H1 (cell line): ENCODE measurements around the gene DNAH8. TPM values are rescaled to one million over a fixed set of nuclear protein-coding genes. Genes with fewer than 3 reads are reported as not detected.

Experiments used
- CTCF ChIA-PET: fragments of 300-600 bp; sonication (Branson Sonifier 250); formaldehyde crosslinking; loops from one replicate; lab custom pipeline; 2021; ENCODE audit not compliant: partially characterized antibody; lab: Charles Lee
- POLR2A ChIA-PET: fragments of 300-600 bp; sonication (Branson Sonifier 250); formaldehyde crosslinking; loops from one replicate; lab custom pipeline; 2021; ENCODE audit warnings: inconsistent platforms; ENCODE audit not compliant: partially characterized antibody; lab: Charles Lee
- DNase-seq, 2 experiments: peaks; one replicate each; pipeline versions ENCODE4 v3.0.0 to v3.0.0-alpha.2; 2010 to 2022; ENCODE audit warnings: low spot score in 2 of 2, low read depth in 1 of 2, mixed read lengths in 1 of 2
- FAIRE-seq: peaks from 2 replicates; lab custom pipeline; 2011; peaks lifted over from hg19 to GRCh38; lab: Jason Lieb, UNC
- H2AFZ ChIP-seq: 2 replicates; pipeline ENCODE4 v1.8.1; 2012; ENCODE audit warnings: low read length, inconsistent platforms
- H2AK5ac ChIP-seq: 2 replicates; pipeline ENCODE4 v1.6.1; 2013; ENCODE audit warnings: low read depth, low read length
- H2BK120ac ChIP-seq: replicated peaks from 2 replicates; pipeline ENCODE3; 2013; ENCODE audit warnings: low read depth, low read length, inconsistent platforms
- H2BK12ac ChIP-seq: 2 replicates; pipeline ENCODE4 v1.6.1; 2013; ENCODE audit warnings: low read depth, low read length
- H2BK15ac ChIP-seq: 2 replicates; pipeline ENCODE4 v1.6.1; 2013; ENCODE audit warnings: low read length
- H2BK20ac ChIP-seq: 2 replicates; pipeline ENCODE4 v1.6.1; 2013; ENCODE audit warnings: low read length
- H2BK5ac ChIP-seq: 2 replicates; pipeline ENCODE4 v1.6.1; 2013; ENCODE audit warnings: low read depth, low read length
- H3K14ac ChIP-seq: 2 replicates; pipeline ENCODE4 v1.6.1; 2013; ENCODE audit warnings: inconsistent platforms; ENCODE audit not compliant: insufficient read length
- H3K18ac ChIP-seq: 2 replicates; pipeline ENCODE4 v1.6.1; 2013; ENCODE audit warnings: low read length; ENCODE audit errors: extremely low read depth
- H3K23ac ChIP-seq: 2 replicates; pipeline ENCODE4 v1.6.1; 2013; ENCODE audit warnings: inconsistent platforms; ENCODE audit not compliant: insufficient read length
- H3K23me2 ChIP-seq: 2 replicates; pipeline ENCODE4 v1.6.1; 2013; ENCODE audit warnings: low read depth, low read length
- H3K27ac ChIP-seq: 2 replicates; pipeline ENCODE4 v1.6.1; 2011; ENCODE audit warnings: low read depth, low read length, inconsistent platforms
- H3K27me3 ChIP-seq, 4 experiments: replicated peaks in 1 of 4; 1 replicate in 1 of 4; 2 replicates in 3 of 4; pipeline versions ENCODE4 v1.6.1 to v1.8.1; 2011 to 2013; ENCODE audit warnings: low read length in 3 of 4, mild to moderate bottlenecking in 3 of 4, inconsistent platforms in 2 of 4, mixed read lengths in 2 of 4, moderate library complexity in 1 of 4; ENCODE audit not compliant: control insufficient read depth in 3 of 4, insufficient read depth in 3 of 4; ENCODE audit errors: extremely low read depth in 1 of 4
- H3K36me3 ChIP-seq, 4 experiments: 2 replicates each; pipeline versions ENCODE4 v1.6.1 to v1.8.1; 2011 to 2013; ENCODE audit warnings: mild to moderate bottlenecking in 4 of 4, low read length in 3 of 4, moderate library complexity in 2 of 4, control low read depth in 1 of 4, inconsistent platforms in 1 of 4; ENCODE audit not compliant: insufficient read depth in 4 of 4, control insufficient read depth in 2 of 4
- H3K4ac ChIP-seq: replicated peaks from 2 replicates; pipeline ENCODE3; 2013; ENCODE audit warnings: low read length, low read depth, mixed read lengths, inconsistent platforms; ENCODE audit not compliant: insufficient read length
- H3K4me1 ChIP-seq, 4 experiments: replicated peaks in 1 of 4; 1 replicate in 1 of 4; 2 replicates in 3 of 4; pipeline versions ENCODE4 v1.6.1 to v1.8.1; 2011 to 2013; ENCODE audit warnings: low read length in 3 of 4, inconsistent platforms in 2 of 4, mixed read lengths in 1 of 4; ENCODE audit not compliant: insufficient read depth in 4 of 4, control insufficient read depth in 3 of 4
- H3K4me2 ChIP-seq, 2 experiments: 2 replicates each; pipeline versions ENCODE4 v1.6.1 to v1.8.1; 2011 to 2013; ENCODE audit warnings: low read depth in 2 of 2, low read length in 2 of 2, control low read depth in 1 of 2, inconsistent platforms in 1 of 2, mild to moderate bottlenecking in 1 of 2; ENCODE audit not compliant: insufficient read depth in 1 of 2
- H3K4me3 ChIP-seq, 4 experiments: fragments of 200-600, 300-600 bp in 1 of 4; sonication (generic), shearing (Covaris generic), sonication (Bioruptor Twin) in 1 of 4; 2 replicates each; pipeline versions ENCODE4 v1.5.1 to v1.8.1; 2011 to 2016; ENCODE audit warnings: low read length in 4 of 4, low read depth in 3 of 4, control low read depth in 2 of 4, inconsistent platforms in 2 of 4, mild to moderate bottlenecking in 2 of 4, mixed read lengths in 1 of 4, moderate library complexity in 1 of 4; ENCODE audit not compliant: insufficient read depth in 2 of 4; ENCODE audit errors: extremely low read depth in 1 of 4
- H3K56ac ChIP-seq: replicated peaks from 2 replicates; pipeline ENCODE3; 2013; ENCODE audit warnings: low read depth, mild to moderate bottlenecking, mixed read lengths, low read length, inconsistent platforms; ENCODE audit not compliant: insufficient read length
- H3K79me1 ChIP-seq: 2 replicates; pipeline ENCODE4 v1.6.1; 2013; ENCODE audit warnings: low read depth, low read length, control low read depth
- H3K79me2 ChIP-seq, 2 experiments: 2 replicates each; pipeline versions ENCODE4 v1.6.1 to v1.8.1; 2012 to 2013; ENCODE audit warnings: low read length in 2 of 2, mild to moderate bottlenecking in 2 of 2, inconsistent platforms in 1 of 2; ENCODE audit not compliant: insufficient read depth in 2 of 2, control insufficient read depth in 1 of 2
- H3K9ac ChIP-seq, 4 experiments: replicated peaks in 1 of 4; 1 replicate in 1 of 4; 2 replicates in 3 of 4; pipeline versions ENCODE4 v1.6.1 to v1.8.1; 2011 to 2013; ENCODE audit warnings: low read depth in 3 of 4, low read length in 3 of 4, control low read depth in 2 of 4, mild to moderate bottlenecking in 2 of 4, moderate library complexity in 2 of 4, inconsistent platforms in 1 of 4; ENCODE audit errors: extremely low read depth in 1 of 4
- H3K9me3 ChIP-seq, 2 experiments: 2 replicates each; pipeline versions ENCODE4 v1.6.1 to v1.8.1; 2012 to 2013; ENCODE audit warnings: mild to moderate bottlenecking in 2 of 2, moderate library complexity in 2 of 2, control low read depth in 1 of 2, inconsistent platforms in 1 of 2, low read depth in 1 of 2, low read length in 1 of 2, mixed read lengths in 1 of 2; ENCODE audit not compliant: insufficient read depth in 2 of 2
- H4K20me1 ChIP-seq, 2 experiments: replicated peaks in 1 of 2; 2 replicates each; pipeline versions ENCODE3 to v1.8.1; 2011 to 2013; ENCODE audit warnings: inconsistent platforms in 2 of 2, low read length in 2 of 2, mild to moderate bottlenecking in 1 of 2; ENCODE audit not compliant: insufficient read depth in 2 of 2, control insufficient read depth in 1 of 2
- H4K5ac ChIP-seq: 2 replicates; pipeline ENCODE4 v1.6.1; 2013; ENCODE audit warnings: low read length, low read depth, mixed read lengths, inconsistent platforms; ENCODE audit not compliant: insufficient read length
- H4K8ac ChIP-seq: 2 replicates; pipeline ENCODE4 v1.8.0; 2013; ENCODE audit warnings: mild to moderate bottlenecking, moderate library complexity, low read length, inconsistent platforms; ENCODE audit not compliant: insufficient read depth; ENCODE audit errors: extremely low read depth
- H4K91ac ChIP-seq: replicated peaks from 2 replicates; pipeline ENCODE3; 2013; ENCODE audit warnings: low read length, mixed read lengths, inconsistent platforms; ENCODE audit not compliant: insufficient read length
- CBX5 ChIP-seq: fragments of 300-800, 300-1000 bp; sonication (generic); IDR thresholded peaks from 2 replicates; pipeline ENCODE4 v1.7.1; 2016; ENCODE audit warnings: antibody characterized with exemption, low read length, low read depth
- CHD2 ChIP-seq: IDR thresholded peaks from 2 replicates; pipeline ENCODE4 v1.6.1; 2012; ENCODE audit warnings: low read length, improper control_type of control experiment
- CREB1 ChIP-seq: IDR thresholded peaks from 2 replicates; pipeline ENCODE4 v1.6.1; 2012; ENCODE audit warnings: inconsistent platforms
- EGR1 ChIP-seq: IDR thresholded peaks from 2 replicates; pipeline ENCODE4 v1.6.1; 2011; ENCODE audit warnings: low read depth, low read length, borderline replicate concordance
- EP300 ChIP-seq, 2 experiments: IDR thresholded peaks; 1 replicate in 1 of 2; 2 replicates in 1 of 2; pipeline ENCODE4 v1.6.1; 2011 to 2012; ENCODE audit warnings: low read depth in 2 of 2, low read length in 2 of 2, mild to moderate bottlenecking in 2 of 2, borderline replicate concordance in 1 of 2, inconsistent platforms in 1 of 2, moderate library complexity in 1 of 2
- GABPA ChIP-seq: IDR thresholded peaks from 2 replicates; pipeline ENCODE4 v1.6.1; 2011; ENCODE audit warnings: mild to moderate bottlenecking, low read length, moderate library complexity, borderline replicate concordance; ENCODE audit not compliant: insufficient read depth
- HDAC6 ChIP-seq: IDR thresholded peaks from one replicate; pipeline ENCODE4 v1.7.1; 2012; ENCODE audit warnings: low read depth, mild to moderate bottlenecking, inconsistent platforms, low read length, moderate library complexity
- JUND ChIP-seq: IDR thresholded peaks from 2 replicates; pipeline ENCODE4 v1.6.1; 2011; ENCODE audit warnings: mild to moderate bottlenecking, improper control_type of control experiment, low read length
- POU5F1 ChIP-seq: IDR thresholded peaks from 2 replicates; pipeline ENCODE4 v1.6.1; 2011; ENCODE audit warnings: low read depth, mild to moderate bottlenecking, low read length, moderate library complexity
- RBBP5 ChIP-seq: IDR thresholded peaks from 2 replicates; pipeline ENCODE4 v1.7.1; 2012; ENCODE audit warnings: low read depth, mild to moderate bottlenecking, inconsistent platforms, low read length, moderate library complexity, borderline replicate concordance
- SP1 ChIP-seq: IDR thresholded peaks from 2 replicates; pipeline ENCODE4 v1.6.1; 2011; ENCODE audit warnings: low read depth, low read length
- SP4 ChIP-seq: IDR thresholded peaks from 2 replicates; pipeline ENCODE4 v1.6.1; 2012; ENCODE audit warnings: low read length, inconsistent platforms
- WGBS, 2 experiments: shearing (Covaris generic) in 1 of 2; methylation state at CpG; one replicate each; pipeline versions ENCODE4 v1.1.6 to v1.1.7; 2013 to 2015; ENCODE audit warnings: low lambda C conversion rate in 2 of 2, mixed read lengths in 2 of 2, inconsistent platforms in 1 of 2, low coverage in 1 of 2, missing lambda C conversion rate in 1 of 2; ENCODE audit not compliant: insufficient replicate concordance in 2 of 2, insufficient coverage in 1 of 2, insufficient read length in 1 of 2; ENCODE audit errors: extremely low coverage in 1 of 2, missing lambda C conversion rate in 1 of 2; 5-methylcytosine and 5-hydroxymethylcytosine counted together
- polyA plus RNA-seq, 7 experiments: library from polyadenylated mRNA; depleted of rRNA in 3 of 7; stranded (reverse) in 5 of 7; unstranded in 2 of 7; fragments of >200 nt in 5 of 7; fragments of 200-250 nt in 2 of 7; gene quantifications; 1 replicate in 5 of 7; 2 replicates in 1 of 7; 4 replicates in 1 of 7; pipeline versions ENCODE4 v1.2.1 to v1.2.3, GENCODE V29; 2011 to 2013; ENCODE audit warnings: missing spikeins in 2 of 7, mixed read lengths in 2 of 7
- total RNA-seq: library from RNA; stranded (reverse); fragmentation: NEBNext Ultra II Directional; extraction: Animal tissue kit (Norgen Biotek cat#: 25700); gene quantifications from 2 replicates; pipeline ENCODE4 v1.2.1, GENCODE V29; 2021
- TF ChIP-seq, protein P1 (sequence below), 3 experiments: IDR thresholded peaks; 1 replicate in 2 of 3; 2 replicates in 1 of 3; pipeline versions ENCODE4 v1.5.1 to v1.6.1; 2011; ENCODE audit warnings: low read length in 3 of 3, mild to moderate bottlenecking in 3 of 3, inconsistent platforms in 2 of 3, low read depth in 1 of 3, moderate library complexity in 1 of 3; ENCODE audit not compliant: insufficient read depth in 1 of 3; ENCODE audit errors: control extremely low read depth in 1 of 3

Gene DNAH8
- total and polyA plus RNA-seq, 2 of the 8 experiments (the other 6 are each of a cell fraction or from before 2014, with no cell fraction given) = under 0.01 TPM; not detected in 1

DNA sequence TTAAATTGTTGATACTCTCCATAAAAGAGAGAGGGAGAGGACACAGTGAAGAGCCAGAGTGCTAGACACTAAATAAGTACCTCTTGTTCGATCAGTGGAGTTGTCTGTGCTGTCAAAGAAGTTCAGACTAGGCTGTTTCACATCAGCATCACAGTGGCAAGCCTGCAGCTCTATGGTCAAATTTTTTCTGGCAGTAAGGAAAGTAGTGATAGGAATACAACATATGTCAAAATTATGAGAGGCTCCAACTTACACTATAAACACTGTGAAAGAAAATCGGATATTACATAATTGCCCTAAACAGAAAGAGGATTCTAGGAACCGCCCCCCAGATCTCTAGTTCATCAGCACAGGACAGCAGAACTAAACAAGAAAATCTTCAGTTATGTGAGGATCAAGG is 23.1 kb downstream of the DNAH8 start:
- POLR2A ChIA-PET = no interaction called here
- no peak overlapping the region for H4K91ac ChIP-seq
- H3K14ac ChIP-seq = no peak overlapping the region
- no peak overlapping the region for H2AK5ac ChIP-seq
- H3K18ac ChIP-seq = no peak overlapping the region
- H3K27ac ChIP-seq = no peak overlapping the region
- H2BK5ac ChIP-seq = no peak overlapping the region
- no peaks in the 10 kb centered on the region for H3K79me1 ChIP-seq
- H3K56ac ChIP-seq = no peak overlapping the region
- H3K79me2 ChIP-seq = no peaks in the 10 kb centered on the region
- H3K9ac ChIP-seq = no peak overlapping the region
- H3K36me3 ChIP-seq = no peaks in the 10 kb centered on the region
- no peak overlapping the region for H3K4me2 ChIP-seq
- peaks cover 0 to 2% of the 10 kb centered on the region in 2 experiments; a peak in 1 of 4 replicates for H3K9me3 ChIP-seq
- WGBS, 2 experiments = 84% methylated on average over 3 of the region's 3 CpGs; no CpG with 5 or more reads in 1 of the 2 experiments
- no peaks in the 10 kb centered on the region for H3K23me2 ChIP-seq
- no peaks in the 10 kb centered on the region for H4K20me1 ChIP-seq
- H2BK12ac ChIP-seq = no peak overlapping the region
- no peak overlapping the region for H2AFZ ChIP-seq
- FAIRE-seq (no peak), DNase-seq (no peak)
- H3K23ac ChIP-seq = no peak overlapping the region
- no peak overlapping the region for H2BK15ac ChIP-seq
- no peak overlapping the region for H2BK20ac ChIP-seq
- H4K8ac ChIP-seq = no peak overlapping the region
- H2BK120ac ChIP-seq = no peak overlapping the region
- no peak overlapping the region for H3K4me3 ChIP-seq
- no peaks in the 10 kb centered on the region for H3K27me3 ChIP-seq
- H4K5ac ChIP-seq = no peak overlapping the region
- no peaks in the 10 kb centered on the region for H3K4me1 ChIP-seq
- CTCF ChIA-PET = interaction anchor here (0.7 kb wide), 1 partner anchor 281 kb away, joined by 3 read pairs; no protein-coding TSS in a partner anchor
- no peak overlapping the region for H3K4ac ChIP-seq
- no peak for TF ChIP-seq JUND
- TF ChIP-seq GABPA = no peak
- TF ChIP-seq CBX5 = no peak
- TF ChIP-seq RBBP5 = no peak
- TF ChIP-seq CHD2 = no peak
- TF ChIP-seq, protein P1, sequence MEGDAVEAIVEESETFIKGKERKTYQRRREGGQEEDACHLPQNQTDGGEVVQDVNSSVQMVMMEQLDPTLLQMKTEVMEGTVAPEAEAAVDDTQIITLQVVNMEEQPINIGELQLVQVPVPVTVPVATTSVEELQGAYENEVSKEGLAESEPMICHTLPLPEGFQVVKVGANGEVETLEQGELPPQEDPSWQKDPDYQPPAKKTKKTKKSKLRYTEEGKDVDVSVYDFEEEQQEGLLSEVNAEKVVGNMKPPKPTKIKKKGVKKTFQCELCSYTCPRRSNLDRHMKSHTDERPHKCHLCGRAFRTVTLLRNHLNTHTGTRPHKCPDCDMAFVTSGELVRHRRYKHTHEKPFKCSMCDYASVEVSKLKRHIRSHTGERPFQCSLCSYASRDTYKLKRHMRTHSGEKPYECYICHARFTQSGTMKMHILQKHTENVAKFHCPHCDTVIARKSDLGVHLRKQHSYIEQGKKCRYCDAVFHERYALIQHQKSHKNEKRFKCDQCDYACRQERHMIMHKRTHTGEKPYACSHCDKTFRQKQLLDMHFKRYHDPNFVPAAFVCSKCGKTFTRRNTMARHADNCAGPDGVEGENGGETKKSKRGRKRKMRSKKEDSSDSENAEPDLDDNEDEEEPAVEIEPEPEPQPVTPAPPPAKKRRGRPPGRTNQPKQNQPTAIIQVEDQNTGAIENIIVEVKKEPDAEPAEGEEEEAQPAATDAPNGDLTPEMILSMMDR (IDR thresholded peaks at IDR 0.05; ENCODE audit: control extremely low read depth in 1 of 3, insufficient read depth in 1 of 3, low read depth in 1 of 3, low read length in 3 of 3) = no peak
- no peak for TF ChIP-seq SP1
- no peak for TF ChIP-seq SP4
- no peak for TF ChIP-seq CREB1
- TF ChIP-seq EP300 (IDR thresholded peaks at IDR 0.05; ENCODE audit: borderline replicate concordance in 1 of 2, low read depth in 2 of 2, low read length in 2 of 2) = no peak
- no peak for TF ChIP-seq HDAC6
- TF ChIP-seq POU5F1 = no peak
- no peak for TF ChIP-seq EGR1
